ENCODE data around the gene COQ7.

DNA sequence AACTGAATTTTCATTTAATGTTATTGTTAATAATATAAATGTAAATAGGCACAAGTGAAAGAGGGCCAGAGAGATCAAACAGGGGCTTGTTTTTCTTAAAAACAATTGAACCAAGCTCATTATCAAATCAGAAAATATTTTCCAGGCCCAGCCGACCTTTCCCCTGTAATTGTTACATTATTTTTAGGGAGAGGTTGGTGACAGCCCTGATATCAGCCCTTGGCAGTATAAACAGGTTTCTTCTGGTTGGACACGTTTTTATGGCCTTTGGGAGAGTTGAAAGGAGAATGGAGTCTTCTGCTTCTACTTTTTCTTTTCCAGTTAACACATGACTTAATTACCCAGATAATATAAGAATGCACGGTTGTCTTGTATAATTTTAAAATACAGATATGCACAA lies 40.0 kb upstream of the COQ7 start:
- TF ChIP-seq CEBPB (IDR thresholded peaks at IDR 0.05) = no peak
- TF ChIP-seq TAF1 (IDR thresholded peaks at IDR 0.05; ENCODE audit: low read depth) = no peak
- TF ChIP-seq, protein P1, sequence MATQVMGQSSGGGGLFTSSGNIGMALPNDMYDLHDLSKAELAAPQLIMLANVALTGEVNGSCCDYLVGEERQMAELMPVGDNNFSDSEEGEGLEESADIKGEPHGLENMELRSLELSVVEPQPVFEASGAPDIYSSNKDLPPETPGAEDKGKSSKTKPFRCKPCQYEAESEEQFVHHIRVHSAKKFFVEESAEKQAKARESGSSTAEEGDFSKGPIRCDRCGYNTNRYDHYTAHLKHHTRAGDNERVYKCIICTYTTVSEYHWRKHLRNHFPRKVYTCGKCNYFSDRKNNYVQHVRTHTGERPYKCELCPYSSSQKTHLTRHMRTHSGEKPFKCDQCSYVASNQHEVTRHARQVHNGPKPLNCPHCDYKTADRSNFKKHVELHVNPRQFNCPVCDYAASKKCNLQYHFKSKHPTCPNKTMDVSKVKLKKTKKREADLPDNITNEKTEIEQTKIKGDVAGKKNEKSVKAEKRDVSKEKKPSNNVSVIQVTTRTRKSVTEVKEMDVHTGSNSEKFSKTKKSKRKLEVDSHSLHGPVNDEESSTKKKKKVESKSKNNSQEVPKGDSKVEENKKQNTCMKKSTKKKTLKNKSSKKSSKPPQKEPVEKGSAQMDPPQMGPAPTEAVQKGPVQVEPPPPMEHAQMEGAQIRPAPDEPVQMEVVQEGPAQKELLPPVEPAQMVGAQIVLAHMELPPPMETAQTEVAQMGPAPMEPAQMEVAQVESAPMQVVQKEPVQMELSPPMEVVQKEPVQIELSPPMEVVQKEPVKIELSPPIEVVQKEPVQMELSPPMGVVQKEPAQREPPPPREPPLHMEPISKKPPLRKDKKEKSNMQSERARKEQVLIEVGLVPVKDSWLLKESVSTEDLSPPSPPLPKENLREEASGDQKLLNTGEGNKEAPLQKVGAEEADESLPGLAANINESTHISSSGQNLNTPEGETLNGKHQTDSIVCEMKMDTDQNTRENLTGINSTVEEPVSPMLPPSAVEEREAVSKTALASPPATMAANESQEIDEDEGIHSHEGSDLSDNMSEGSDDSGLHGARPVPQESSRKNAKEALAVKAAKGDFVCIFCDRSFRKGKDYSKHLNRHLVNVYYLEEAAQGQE (IDR thresholded peaks at IDR 0.05; ENCODE audit: low read depth) = no peak
- no peak for TF ChIP-seq TEAD4 (IDR thresholded peaks at IDR 0.05)
- TF ChIP-seq NFIC (IDR thresholded peaks at IDR 0.05) = no peak
- no peak for TF ChIP-seq RAD21 (IDR thresholded peaks at IDR 0.05; ENCODE audit: low read depth)
- no peak for TF ChIP-seq EP300 (IDR thresholded peaks at IDR 0.05; ENCODE audit: borderline replicate concordance)
- no peak for TF ChIP-seq TCF12 (IDR thresholded peaks at IDR 0.05; ENCODE audit: low read depth)
- TF ChIP-seq, protein P2, sequence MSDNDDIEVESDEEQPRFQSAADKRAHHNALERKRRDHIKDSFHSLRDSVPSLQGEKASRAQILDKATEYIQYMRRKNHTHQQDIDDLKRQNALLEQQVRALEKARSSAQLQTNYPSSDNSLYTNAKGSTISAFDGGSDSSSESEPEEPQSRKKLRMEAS (IDR thresholded peaks at IDR 0.05) = no peak
- TF ChIP-seq YY1 (IDR thresholded peaks at IDR 0.05; ENCODE audit: low read depth) = no peak
